ENCODE data around the gene ENTR1. TPM values are rescaled to one million over a fixed set of nuclear protein-coding genes. Genes with fewer than 3 reads are reported as not detected.

The ENTR1 gene
- total and polyA plus RNA-seq, 10 of the 15 experiments (the other 5 are each of a cell fraction or from before 2014, with no cell fraction given) = 8.2 to 96.4 (median 41.1) TPM

- SMC1A ChIA-PET (ENCODE audit: uncharacterized antibody, unreplicated experiment) = no interaction called here
- TF ChIP-seq BMI1 (IDR thresholded peaks at IDR 0.05; ENCODE audit: borderline replicate concordance) (no peak), YY1 (IDR thresholded peaks at IDR 0.05; ENCODE audit: low read depth, low read length) (no peak)
- 93% methylated on average over 47 of the region's 48 CpGs for WGBS (ENCODE audit: insufficient coverage, insufficient replicate concordance, low lambda C conversion rate, missing lambda C conversion rate)
- Histone ChIP-seq H3K9ac (ENCODE audit: control insufficient read depth, insufficient read depth, low read length) (no peak overlapping the region), H2AFZ (ENCODE audit: control insufficient read depth, low read depth, low read length) (no peak overlapping the region), H4K20me1 (ENCODE audit: control insufficient read depth, insufficient read depth) (no peaks in the 10 kb centered on the region), H3K4me2 (ENCODE audit: control insufficient read depth, insufficient read depth) (no peak overlapping the region), H3K9me3 (replicated peaks; ENCODE audit: control insufficient read depth, insufficient read depth, low read length) (no peaks in the 10 kb centered on the region), H3K27me3 (replicated peaks in 1 of 2; ENCODE audit: control insufficient read depth in 2 of 2, insufficient read depth in 2 of 2, low read length in 1 of 2) (no peaks in the 10 kb centered on the region), H3K79me2 (ENCODE audit: control insufficient read depth, insufficient read depth, low read length) (no peaks in the 10 kb centered on the region), H3K4me3 (no peak overlapping the region), H3K27ac (ENCODE audit: control insufficient read depth, insufficient read depth) (no peak overlapping the region), H3K4me1 (ENCODE audit: control insufficient read depth, insufficient read depth, low read length) (no peaks in the 10 kb centered on the region), H3K36me3 (ENCODE audit: control insufficient read depth in 2 of 2, insufficient read depth in 2 of 2, low read length in 1 of 2) (peaks cover 34 to 38% of the 10 kb centered on the region in 2 experiments; a peak in 3 of 4 replicates)
- CTCF ChIA-PET = no interaction called here
- FAIRE-seq = no peak
- DNase-seq (ENCODE audit: low read depth, low spot score) = no peak
- intact Hi-C loops (cut with micrococcal nuclease; ENCODE audit: unreplicated experiment) = no loop called here
- in situ Hi-C loops (cut with MboI) = no loop called here
- POLR2A ChIA-PET = interaction anchor here (0.8 to 1.1 kb wide), 2 partner anchors 28 to 320 kb away, joined by 3 to 4 read pairs; no protein-coding TSS in a partner anchor
- RAD21 ChIA-PET (ENCODE audit: unreplicated experiment) = no interaction called here
- ATAC-seq = no peak
- BruUV-seq (replicated peaks) = no TSS peak
Observed at GRCh38 chr9:136418182-136419091, 8.0 kb upstream of the ENTR1 start.

GRCh38 chr9:136416914-136417313, 6.5 kb upstream of the ENTR1 start:
- no peak overlapping the region for H3K4me3 ChIP-seq
- peaks cover 31 to 36% of the 10 kb centered on the region in 2 experiments; a peak in 3 of 4 replicates for H3K36me3 ChIP-seq (ENCODE audit: control insufficient read depth in 2 of 2, insufficient read depth in 2 of 2, low read length in 1 of 2)
- DNase-seq (ENCODE audit: low read depth, low spot score) (no peak), FAIRE-seq (no peak), ATAC-seq (no peak)
- ChIA-PET SMC1A (ENCODE audit: uncharacterized antibody, unreplicated experiment) (no interaction called here), CTCF (no interaction called here), POLR2A (no interaction called here), RAD21 (ENCODE audit: unreplicated experiment) (interaction anchor here (0.6 kb wide), 1 partner anchor 281 kb away, joined by 3 read pairs; no protein-coding TSS in a partner anchor)
- no peaks in the 10 kb centered on the region for H4K20me1 ChIP-seq (ENCODE audit: control insufficient read depth, insufficient read depth)
- no peak overlapping the region for H3K9ac ChIP-seq (ENCODE audit: control insufficient read depth, insufficient read depth, low read length)
- peaks cover 12% of the 10 kb centered on the region for H3K79me2 ChIP-seq (ENCODE audit: control insufficient read depth, insufficient read depth, low read length)
- no peak overlapping the region for H3K27ac ChIP-seq (ENCODE audit: control insufficient read depth, insufficient read depth)
- no peaks in the 10 kb centered on the region for H3K9me3 ChIP-seq (replicated peaks; ENCODE audit: control insufficient read depth, insufficient read depth, low read length)
- intact Hi-C loops (cut with micrococcal nuclease; ENCODE audit: unreplicated experiment) (no loop called here), in situ Hi-C loops (cut with MboI) (no loop called here)
- peaks cover under 1% of the 10 kb centered on the region; the same call in 1 of the 2 replicates for H3K4me1 ChIP-seq (ENCODE audit: control insufficient read depth, insufficient read depth, low read length)
- no peak overlapping the region for H3K4me2 ChIP-seq (ENCODE audit: control insufficient read depth, insufficient read depth)
- 88% methylated on average over 19 of the region's 19 CpGs for WGBS (ENCODE audit: insufficient coverage, insufficient replicate concordance, low lambda C conversion rate, missing lambda C conversion rate)
- no peak overlapping the region for H2AFZ ChIP-seq (ENCODE audit: control insufficient read depth, low read depth, low read length)
- BruUV-seq (replicated peaks) = no TSS peak
- no peaks in the 10 kb centered on the region for H3K27me3 ChIP-seq (replicated peaks in 1 of 2; ENCODE audit: control insufficient read depth in 2 of 2, insufficient read depth in 2 of 2, low read length in 1 of 2)
- TF ChIP-seq FOXK2 (IDR thresholded peaks at IDR 0.05) (no peak), HDGF (IDR thresholded peaks at IDR 0.05) (no peak), NR2F1 (conservative IDR thresholded peaks at IDR 0.05) (no peak), ATF7 (IDR thresholded peaks at IDR 0.05; ENCODE audit: low read depth) (no peak), MYC (IDR thresholded peaks at IDR 0.05; ENCODE audit: insufficient read depth, insufficient read length, insufficient replicate concordance, low read length, severe bottlenecking) (no peak), HCFC1 (IDR thresholded peaks at IDR 0.05; ENCODE audit: low read length) (no peak), EZH2 (IDR thresholded peaks at IDR 0.05; ENCODE audit: borderline replicate concordance, control insufficient read depth, low read depth, low read length) (no peak), EED (IDR thresholded peaks at IDR 0.05; ENCODE audit: low read depth) (no peak), USF2 (IDR thresholded peaks at IDR 0.05; ENCODE audit: borderline replicate concordance, low read depth, low read length) (no peak), MAX (IDR thresholded peaks at IDR 0.05; ENCODE audit: low read depth, low read length) (no peak), MEF2A (IDR thresholded peaks at IDR 0.05; ENCODE audit: insufficient read depth, low read depth, low read length) (no peak)

Measured in GM12878 (cell line).